ENCODE measurements around the gene AURKB. TPM values are rescaled to one million over a fixed set of nuclear protein-coding genes. Genes with fewer than 3 reads are reported as not detected.

Gene AURKB
- total and polyA plus RNA-seq, 2 of the 13 experiments (the other 11 are each of a cell fraction or from before 2014, with no cell fraction given), result 29.5 to 75.3 TPM

DNA sequence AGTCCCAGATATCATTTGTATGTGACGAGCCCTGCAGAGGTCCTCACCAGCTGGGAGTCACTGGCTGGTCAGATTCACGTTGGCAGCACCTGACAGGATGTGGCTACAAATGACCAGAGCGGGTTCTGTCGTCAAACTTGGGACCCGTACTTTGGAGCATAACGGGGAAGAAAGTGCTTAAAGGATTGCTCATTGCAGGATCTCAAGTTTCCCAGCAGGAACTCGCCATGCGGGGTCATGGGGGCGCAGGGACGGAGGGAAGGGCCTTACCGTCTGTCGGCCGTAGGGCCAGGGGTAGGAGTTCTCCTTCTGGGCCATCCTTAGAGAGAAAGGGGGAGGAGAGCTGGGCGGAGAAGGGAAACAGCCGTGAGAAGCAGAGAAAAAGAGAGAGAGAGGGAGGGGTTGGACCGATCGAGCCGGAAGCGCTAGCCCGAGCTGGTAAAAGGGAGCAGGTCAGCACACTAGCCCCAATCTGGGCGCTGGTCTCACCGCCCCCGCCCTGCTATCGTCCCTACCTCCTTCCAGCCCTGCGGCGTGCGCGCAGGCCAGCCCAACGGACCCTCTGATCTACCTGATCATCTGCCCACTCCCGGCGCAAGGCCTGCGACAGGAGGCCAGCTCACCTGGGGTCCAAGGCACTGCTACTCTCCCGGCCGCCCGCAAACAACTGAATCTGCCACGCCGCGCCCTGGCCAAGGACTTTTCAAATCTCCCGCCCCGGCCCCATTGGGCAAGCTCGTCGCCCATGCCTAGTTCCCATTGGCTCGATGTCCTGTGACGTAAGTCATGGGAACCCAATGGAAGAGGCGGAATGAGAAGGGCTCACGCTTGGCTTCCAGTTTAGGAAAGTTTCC, at the start of gene AURKB (continued):
- TF ChIP-seq, protein P1, sequence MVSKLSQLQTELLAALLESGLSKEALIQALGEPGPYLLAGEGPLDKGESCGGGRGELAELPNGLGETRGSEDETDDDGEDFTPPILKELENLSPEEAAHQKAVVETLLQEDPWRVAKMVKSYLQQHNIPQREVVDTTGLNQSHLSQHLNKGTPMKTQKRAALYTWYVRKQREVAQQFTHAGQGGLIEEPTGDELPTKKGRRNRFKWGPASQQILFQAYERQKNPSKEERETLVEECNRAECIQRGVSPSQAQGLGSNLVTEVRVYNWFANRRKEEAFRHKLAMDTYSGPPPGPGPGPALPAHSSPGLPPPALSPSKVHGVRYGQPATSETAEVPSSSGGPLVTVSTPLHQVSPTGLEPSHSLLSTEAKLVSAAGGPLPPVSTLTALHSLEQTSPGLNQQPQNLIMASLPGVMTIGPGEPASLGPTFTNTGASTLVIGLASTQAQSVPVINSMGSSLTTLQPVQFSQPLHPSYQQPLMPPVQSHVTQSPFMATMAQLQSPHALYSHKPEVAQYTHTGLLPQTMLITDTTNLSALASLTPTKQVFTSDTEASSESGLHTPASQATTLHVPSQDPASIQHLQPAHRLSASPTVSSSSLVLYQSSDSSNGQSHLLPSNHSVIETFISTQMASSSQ (IDR thresholded peaks at IDR 0.05; ENCODE audit: low read depth), result no peak
- TF ChIP-seq, protein P1 (CRISPR knock-in tag; IDR thresholded peaks at IDR 0.05; ENCODE audit: borderline replicate concordance), result 0 out of 2 replicates have a peak, but pooled peaks have one; percentile 27
- TF ChIP-seq TEAD3 (CRISPR knock-in tag; optimal IDR thresholded peaks at IDR 0.05; ENCODE audit: borderline replicate concordance) (no peak), IRF2 (CRISPR knock-in tag; IDR thresholded peaks at IDR 0.05) (0 out of 2 replicates have a peak, but pooled peaks have one; percentile 32), ZNF430 (CRISPR knock-in tag; IDR thresholded peaks at IDR 0.05) (no peak; the same call in 1 of the 2 replicates), ZNF75D (CRISPR knock-in tag; IDR thresholded peaks at IDR 0.05; ENCODE audit: borderline replicate concordance) (no peak), ZNF136 (CRISPR knock-in tag; IDR thresholded peaks at IDR 0.05; ENCODE audit: low read depth) (no peak), SAP130 (CRISPR knock-in tag; IDR thresholded peaks at IDR 0.05; ENCODE audit: low read depth) (peak; percentile 100), YEATS4 (CRISPR knock-in tag; IDR thresholded peaks at IDR 0.05; ENCODE audit: borderline replicate concordance) (peak; percentile 88), PHF8 (CRISPR knock-in tag; IDR thresholded peaks at IDR 0.05) (peak; percentile 67), NPAS2 (CRISPR knock-in tag; IDR thresholded peaks at IDR 0.05; ENCODE audit: borderline replicate concordance) (no peak), ZNF235 (CRISPR knock-in tag; IDR thresholded peaks at IDR 0.05; ENCODE audit: borderline replicate concordance) (peak; percentile 84; the same call in 1 of the 2 replicates), ZKSCAN8 (CRISPR knock-in tag; IDR thresholded peaks at IDR 0.05; ENCODE audit: borderline replicate concordance) (no peak), TBX2 (CRISPR knock-in tag; IDR thresholded peaks at IDR 0.05; ENCODE audit: borderline replicate concordance) (0 out of 2 replicates have a peak, but pooled peaks have one; percentile 35), ZFP36 (IDR thresholded peaks at IDR 0.05; ENCODE audit: borderline replicate concordance, low read depth, low read length, partially characterized antibody) (no peak), ZNF749 (CRISPR knock-in tag; IDR thresholded peaks at IDR 0.05; ENCODE audit: borderline replicate concordance) (peak; percentile 92; the same call in 1 of the 2 replicates)
- TF ChIP-seq, protein P2, sequence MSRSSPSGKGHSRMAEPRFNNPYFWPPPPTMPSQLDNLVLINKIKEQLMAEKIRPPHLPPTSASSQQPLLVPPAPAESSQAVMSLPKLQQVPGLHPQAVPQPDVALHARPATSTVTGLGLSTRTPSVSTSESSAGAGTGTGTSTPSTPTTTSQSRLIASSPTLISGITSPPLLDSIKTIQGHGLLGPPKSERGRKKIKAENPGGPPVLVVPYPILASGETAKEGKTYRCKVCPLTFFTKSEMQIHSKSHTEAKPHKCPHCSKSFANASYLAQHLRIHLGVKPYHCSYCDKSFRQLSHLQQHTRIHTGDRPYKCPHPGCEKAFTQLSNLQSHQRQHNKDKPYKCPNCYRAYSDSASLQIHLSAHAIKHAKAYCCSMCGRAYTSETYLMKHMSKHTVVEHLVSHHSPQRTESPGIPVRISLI (CRISPR knock-in tag; IDR thresholded peaks at IDR 0.05; ENCODE audit: borderline replicate concordance), result no peak
- TF ChIP-seq, protein P3, sequence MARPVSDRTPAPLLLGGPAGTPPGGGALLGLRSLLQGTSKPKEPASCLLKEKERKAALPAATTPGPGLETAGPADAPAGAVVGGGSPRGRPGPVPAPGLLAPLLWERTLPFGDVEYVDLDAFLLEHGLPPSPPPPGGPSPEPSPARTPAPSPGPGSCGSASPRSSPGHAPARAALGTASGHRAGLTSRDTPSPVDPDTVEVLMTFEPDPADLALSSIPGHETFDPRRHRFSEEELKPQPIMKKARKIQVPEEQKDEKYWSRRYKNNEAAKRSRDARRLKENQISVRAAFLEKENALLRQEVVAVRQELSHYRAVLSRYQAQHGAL (CRISPR knock-in tag; IDR thresholded peaks at IDR 0.05; ENCODE audit: not compliant biosample characterization), result no peak
- TF ChIP-seq, protein P4, sequence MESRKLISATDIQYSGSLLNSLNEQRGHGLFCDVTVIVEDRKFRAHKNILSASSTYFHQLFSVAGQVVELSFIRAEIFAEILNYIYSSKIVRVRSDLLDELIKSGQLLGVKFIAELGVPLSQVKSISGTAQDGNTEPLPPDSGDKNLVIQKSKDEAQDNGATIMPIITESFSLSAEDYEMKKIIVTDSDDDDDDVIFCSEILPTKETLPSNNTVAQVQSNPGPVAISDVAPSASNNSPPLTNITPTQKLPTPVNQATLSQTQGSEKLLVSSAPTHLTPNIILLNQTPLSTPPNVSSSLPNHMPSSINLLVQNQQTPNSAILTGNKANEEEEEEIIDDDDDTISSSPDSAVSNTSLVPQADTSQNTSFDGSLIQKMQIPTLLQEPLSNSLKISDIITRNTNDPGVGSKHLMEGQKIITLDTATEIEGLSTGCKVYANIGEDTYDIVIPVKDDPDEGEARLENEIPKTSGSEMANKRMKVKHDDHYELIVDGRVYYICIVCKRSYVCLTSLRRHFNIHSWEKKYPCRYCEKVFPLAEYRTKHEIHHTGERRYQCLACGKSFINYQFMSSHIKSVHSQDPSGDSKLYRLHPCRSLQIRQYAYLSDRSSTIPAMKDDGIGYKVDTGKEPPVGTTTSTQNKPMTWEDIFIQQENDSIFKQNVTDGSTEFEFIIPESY (CRISPR knock-in tag; IDR thresholded peaks at IDR 0.05), result no peak
- TF ChIP-seq, protein P5, sequence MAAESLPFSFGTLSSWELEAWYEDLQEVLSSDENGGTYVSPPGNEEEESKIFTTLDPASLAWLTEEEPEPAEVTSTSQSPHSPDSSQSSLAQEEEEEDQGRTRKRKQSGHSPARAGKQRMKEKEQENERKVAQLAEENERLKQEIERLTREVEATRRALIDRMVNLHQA (CRISPR knock-in tag; IDR thresholded peaks at IDR 0.05), result no peak

Data from HepG2 (cell line).